Measurements from ENCODE around the gene ERP44.

ERP44 gene

GRCh38 chr9:100131875-100132430 is 33.2 kb upstream of the ERP44 start:
- Histone ChIP-seq H3K4me1 (ENCODE audit: control insufficient read depth in 1 of 2, insufficient read depth in 1 of 2, low read depth in 1 of 2, low read length in 1 of 2) (no peaks in the 10 kb centered on the region), H3K27ac (no peak overlapping the region), H3K36me3 (no peaks in the 10 kb centered on the region), H3K27me3 (no peaks in the 10 kb centered on the region), H3K9me3 (no peaks in the 10 kb centered on the region), H3K4me3 (ENCODE audit: low read depth in 1 of 2, low read length in 1 of 2) (no peak overlapping the region)
- TF ChIP-seq, protein P1, sequence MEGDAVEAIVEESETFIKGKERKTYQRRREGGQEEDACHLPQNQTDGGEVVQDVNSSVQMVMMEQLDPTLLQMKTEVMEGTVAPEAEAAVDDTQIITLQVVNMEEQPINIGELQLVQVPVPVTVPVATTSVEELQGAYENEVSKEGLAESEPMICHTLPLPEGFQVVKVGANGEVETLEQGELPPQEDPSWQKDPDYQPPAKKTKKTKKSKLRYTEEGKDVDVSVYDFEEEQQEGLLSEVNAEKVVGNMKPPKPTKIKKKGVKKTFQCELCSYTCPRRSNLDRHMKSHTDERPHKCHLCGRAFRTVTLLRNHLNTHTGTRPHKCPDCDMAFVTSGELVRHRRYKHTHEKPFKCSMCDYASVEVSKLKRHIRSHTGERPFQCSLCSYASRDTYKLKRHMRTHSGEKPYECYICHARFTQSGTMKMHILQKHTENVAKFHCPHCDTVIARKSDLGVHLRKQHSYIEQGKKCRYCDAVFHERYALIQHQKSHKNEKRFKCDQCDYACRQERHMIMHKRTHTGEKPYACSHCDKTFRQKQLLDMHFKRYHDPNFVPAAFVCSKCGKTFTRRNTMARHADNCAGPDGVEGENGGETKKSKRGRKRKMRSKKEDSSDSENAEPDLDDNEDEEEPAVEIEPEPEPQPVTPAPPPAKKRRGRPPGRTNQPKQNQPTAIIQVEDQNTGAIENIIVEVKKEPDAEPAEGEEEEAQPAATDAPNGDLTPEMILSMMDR (IDR thresholded peaks at IDR 0.05): no peak

DNA sequence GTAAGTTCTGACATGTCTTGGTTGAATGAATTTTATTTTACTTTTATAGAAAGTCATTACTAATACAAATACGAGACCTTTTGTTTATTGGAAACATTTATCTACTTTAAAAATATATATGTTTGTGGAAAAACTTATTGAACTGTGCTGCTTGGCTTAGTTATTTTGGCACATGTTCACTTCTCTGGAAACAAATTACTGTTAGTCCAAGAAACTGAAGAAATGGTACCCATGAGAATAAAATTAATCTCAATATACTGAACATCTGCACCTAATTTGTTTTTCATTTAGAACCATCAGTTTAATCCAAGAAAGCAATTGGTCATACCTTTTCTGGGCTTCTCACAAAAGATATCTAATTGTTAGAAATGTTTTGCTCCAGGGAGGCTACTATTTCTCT is 32.4 kb upstream of the ERP44 start:
- Histone ChIP-seq H3K9me3 (no peaks in the 10 kb centered on the region), H3K4me3 (ENCODE audit: low read depth in 1 of 2, low read length in 1 of 2) (no peak overlapping the region), H3K36me3 (no peaks in the 10 kb centered on the region), H3K27me3 (no peaks in the 10 kb centered on the region), H3K4me1 (ENCODE audit: control insufficient read depth in 1 of 2, insufficient read depth in 1 of 2, low read depth in 1 of 2, low read length in 1 of 2) (no peaks in the 10 kb centered on the region), H3K27ac (no peak overlapping the region)
- TF ChIP-seq, protein P1 (IDR thresholded peaks at IDR 0.05): no peak

DNA sequence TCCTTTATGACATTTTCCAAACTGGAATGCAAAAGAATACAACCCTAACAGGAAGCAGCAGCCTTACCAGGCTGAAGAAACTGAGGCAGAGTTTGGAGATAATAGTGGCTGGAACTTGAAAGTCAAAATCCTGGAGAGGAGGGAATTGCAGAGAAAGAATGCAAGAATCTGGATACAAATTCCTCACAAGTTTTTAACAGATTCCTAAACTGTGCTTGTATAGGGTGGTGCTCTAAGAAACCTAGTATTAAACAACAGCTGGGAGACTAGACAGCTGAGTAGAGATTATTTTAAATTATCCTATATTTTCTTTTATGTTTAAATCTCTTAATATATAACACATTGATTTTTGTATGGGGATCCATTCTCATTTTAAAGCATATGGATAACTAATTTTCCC is 31.0 kb upstream of the ERP44 start:
- no peak overlapping the region for H3K27ac ChIP-seq
- H3K4me1 ChIP-seq (ENCODE audit: control insufficient read depth in 1 of 2, insufficient read depth in 1 of 2, low read depth in 1 of 2, low read length in 1 of 2): no peaks in the 10 kb centered on the region
- TF ChIP-seq, protein P1 (IDR thresholded peaks at IDR 0.05): no peak
- no peaks in the 10 kb centered on the region for H3K27me3 ChIP-seq
- no peaks in the 10 kb centered on the region for H3K9me3 ChIP-seq
- no peak overlapping the region for H3K4me3 ChIP-seq (ENCODE audit: low read depth in 1 of 2, low read length in 1 of 2)
- no peaks in the 10 kb centered on the region for H3K36me3 ChIP-seq

GRCh38 chr9:100126423-100126822 is 27.6 kb upstream of the ERP44 start:
- H3K27me3 ChIP-seq: no peaks in the 10 kb centered on the region
- no peak overlapping the region for H3K4me3 ChIP-seq (ENCODE audit: low read depth in 1 of 2, low read length in 1 of 2)
- H3K36me3 ChIP-seq: no peaks in the 10 kb centered on the region
- TF ChIP-seq, protein P1 (IDR thresholded peaks at IDR 0.05): no peak
- H3K27ac ChIP-seq: no peak overlapping the region
- H3K9me3 ChIP-seq: no peaks in the 10 kb centered on the region
- H3K4me1 ChIP-seq (ENCODE audit: control insufficient read depth in 1 of 2, insufficient read depth in 1 of 2, low read depth in 1 of 2, low read length in 1 of 2): no peaks in the 10 kb centered on the region

DNA sequence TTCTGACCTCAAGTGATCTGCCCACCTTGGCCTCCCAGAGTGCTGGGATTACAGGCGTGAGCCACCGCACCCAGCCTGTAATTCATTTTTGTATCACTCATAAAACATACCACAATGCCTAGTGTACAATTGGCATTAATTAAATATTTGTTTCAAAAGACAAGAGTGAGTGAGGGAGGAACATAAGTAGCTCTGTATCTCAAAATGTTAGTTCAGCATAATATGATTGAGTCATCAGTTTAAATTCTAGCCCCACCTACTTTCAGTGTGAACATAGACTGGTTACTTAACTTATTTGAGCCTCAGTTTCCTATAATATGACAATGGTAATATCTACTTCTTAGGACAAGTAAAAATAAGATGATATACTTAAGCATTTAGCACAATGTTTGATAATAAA is 27.1 kb upstream of the ERP44 start:
- Histone ChIP-seq H3K36me3 (no peaks in the 10 kb centered on the region), H3K4me3 (ENCODE audit: low read depth in 1 of 2, low read length in 1 of 2) (no peak overlapping the region), H3K27me3 (no peaks in the 10 kb centered on the region), H3K4me1 (ENCODE audit: control insufficient read depth in 1 of 2, insufficient read depth in 1 of 2, low read depth in 1 of 2, low read length in 1 of 2) (no peaks in the 10 kb centered on the region), H3K27ac (no peak overlapping the region), H3K9me3 (no peaks in the 10 kb centered on the region)
- TF ChIP-seq, protein P1 (IDR thresholded peaks at IDR 0.05): no peak

DNA sequence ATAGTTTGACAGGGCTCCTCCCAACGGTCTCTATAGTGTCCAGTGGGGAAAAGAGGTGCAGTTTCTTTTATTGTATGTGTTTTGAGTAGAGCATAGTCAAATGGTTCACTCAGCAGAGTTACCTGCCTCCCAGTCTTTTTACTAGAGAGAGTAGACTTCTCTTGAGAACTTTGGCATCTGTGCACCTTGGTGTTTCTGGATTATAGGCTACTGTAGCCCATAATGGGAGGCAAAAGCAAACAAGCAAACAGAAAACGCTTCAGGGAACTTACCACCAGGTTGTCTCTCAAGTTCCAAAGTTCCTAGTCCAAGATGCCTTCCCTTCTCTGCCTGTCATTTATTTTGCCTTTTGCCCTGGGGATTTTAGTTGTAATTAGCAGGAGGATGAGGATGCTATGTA is 26.4 kb upstream of the ERP44 start:
- Histone ChIP-seq H3K9me3 (no peaks in the 10 kb centered on the region), H3K4me1 (ENCODE audit: control insufficient read depth in 1 of 2, insufficient read depth in 1 of 2, low read depth in 1 of 2, low read length in 1 of 2) (no peaks in the 10 kb centered on the region), H3K27ac (no peak overlapping the region), H3K4me3 (ENCODE audit: low read depth in 1 of 2, low read length in 1 of 2) (no peak overlapping the region), H3K27me3 (no peaks in the 10 kb centered on the region), H3K36me3 (no peaks in the 10 kb centered on the region)
- TF ChIP-seq, protein P1 (IDR thresholded peaks at IDR 0.05): no peak
